Right lobe of liver (tissue), 6 donors: ENCODE data around the gene CORO7. TPM values are rescaled to one million over a fixed set of nuclear protein-coding genes. Genes with fewer than 3 reads are reported as not detected.
A peak's percentile ranks its signal among the peaks of the same experiment; 100 is the strongest.

ENCODE experiments used
- ATAC-seq, 4 donors: fragments of 200-7000 bp; cut with Tn5 transposase; one replicate each; pipeline ENCODE4 v1.9.1; 2020; ENCODE audit warnings: mild to moderate bottlenecking in 4 of 4, moderate library complexity in 4 of 4
- DNase-seq, 3 donors: peaks; one replicate each; pipeline ENCODE4 v3.0.0-alpha.2; 2020
- H3K27ac ChIP-seq, 3 donors: fragments of 200-600 bp; one replicate each; pipeline ENCODE4 v1.8.0; 2022
- H3K27me3 ChIP-seq, 2 donors: fragments of 200-600 bp; one replicate each; pipeline ENCODE4 v1.8.0; 2022
- H3K36me3 ChIP-seq, 4 donors: fragments of 200-600 bp; sonication (generic) in 1 of 4; one replicate each; pipeline versions ENCODE4 v1.5.1 to v1.8.0; 2017 to 2022; ENCODE audit warnings: control low read depth in 1 of 4
- H3K4me1 ChIP-seq, 4 donors: fragments of 200-600 bp; sonication (generic) in 1 of 4; one replicate each; pipeline versions ENCODE4 v1.5.1 to v1.8.0; 2017 to 2022; ENCODE audit warnings: control low read depth in 1 of 4
- H3K4me3 ChIP-seq, 3 donors: fragments of 200-600 bp; one replicate each; pipeline ENCODE4 v1.8.0; 2022
- H3K9me3 ChIP-seq, 4 donors: fragments of 200-600 bp; sonication (generic) in 1 of 4; one replicate each; pipeline versions ENCODE4 v1.5.1 to v1.8.0; 2017 to 2022; ENCODE audit warnings: control low read depth in 1 of 4
- POLR2A ChIP-seq: fragments of 450-650 bp; IDR thresholded peaks from one replicate; pipeline ENCODE4 v1.6.1; 2017; ENCODE audit warnings: antibody characterized with exemption, mild to moderate bottlenecking
- WGBS: methylation state at CpG from one replicate; pipeline ENCODE4 v1.1.6; 2018; ENCODE audit warnings: low coverage, low lambda C conversion rate; ENCODE audit not compliant: insufficient coverage; ENCODE audit errors: missing lambda C conversion rate; 5-methylcytosine and 5-hydroxymethylcytosine counted together
- intact Hi-C, 2 donors: fragments of 100-400 bp; cut with DNase I; formaldehyde crosslinking; loops; one replicate each; pipeline versions ENCODE4 v1.11.2 to v1.14.1; 2022
- total RNA-seq, 6 experiments: library from RNA; depleted of rRNA in 2 of 6; stranded (reverse); fragments of >200 nt in 2 of 6; fragmentation: NEBNext Ultra II Directional in 3 of 6; extraction: Animal tissue kit (Norgen Biotek cat#: 25700) in 3 of 6; gene quantifications; one replicate each; pipeline versions ENCODE4 v1.1.0 to v1.2.4, GENCODE V29; 2016 to 2023
- TF ChIP-seq, protein P1 (sequence below), 4 donors: fragments of 200-600 bp in 3 of 4; fragments of 450-650 bp in 1 of 4; IDR thresholded peaks; one replicate each; pipeline versions ENCODE4 v1.5.1 to v1.8.0; 2016 to 2022; ENCODE audit warnings: antibody characterized with exemption in 4 of 4, mild to moderate bottlenecking in 2 of 4
- donor health status: DM: no; HTN: yes; CAD: no.
- donor health status: DM: no; HTN: no; CAD: no.
- donor health status: DM: no; HTN: no; CAD: no.
- donor health status: DM: no; HTN: yes; CAD: no.
- donor health status: DM: no; HTN: yes; CAD: no.

Gene CORO7
- total RNA-seq, 6 experiments from 2014 or later: 7.8 to 22.9 (median 13.3) TPM

DNA sequence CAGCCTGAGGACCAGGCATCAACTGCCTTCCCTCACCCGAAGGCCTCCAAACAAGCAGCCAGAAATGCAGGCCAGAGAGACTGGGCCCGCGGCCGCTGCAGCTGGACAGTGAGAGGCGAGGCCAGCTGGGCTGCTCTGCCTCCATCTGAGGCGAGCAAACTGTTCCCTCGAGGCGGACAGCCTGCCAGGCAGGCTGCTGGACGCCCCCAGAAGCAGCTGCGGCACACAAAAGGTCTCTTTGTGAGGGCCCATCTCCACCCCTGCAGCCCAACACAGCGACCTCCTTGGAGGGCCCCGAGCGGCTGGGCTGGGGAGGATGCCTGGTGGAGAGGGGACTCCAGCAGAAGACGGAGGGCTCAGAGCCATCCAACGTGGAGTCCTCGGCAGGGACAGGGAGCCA, 4.7 kb downstream of the CORO7 start:
- peaks cover 0 to 14% (median 0%) of the 10 kb centered on the region in 4 donors for H3K36me3 ChIP-seq
- WGBS: 80% methylated on average over 1 of the region's 16 CpGs
- ATAC-seq: no peak
- TF ChIP-seq POLR2A: no peak
- TF ChIP-seq, protein P1, sequence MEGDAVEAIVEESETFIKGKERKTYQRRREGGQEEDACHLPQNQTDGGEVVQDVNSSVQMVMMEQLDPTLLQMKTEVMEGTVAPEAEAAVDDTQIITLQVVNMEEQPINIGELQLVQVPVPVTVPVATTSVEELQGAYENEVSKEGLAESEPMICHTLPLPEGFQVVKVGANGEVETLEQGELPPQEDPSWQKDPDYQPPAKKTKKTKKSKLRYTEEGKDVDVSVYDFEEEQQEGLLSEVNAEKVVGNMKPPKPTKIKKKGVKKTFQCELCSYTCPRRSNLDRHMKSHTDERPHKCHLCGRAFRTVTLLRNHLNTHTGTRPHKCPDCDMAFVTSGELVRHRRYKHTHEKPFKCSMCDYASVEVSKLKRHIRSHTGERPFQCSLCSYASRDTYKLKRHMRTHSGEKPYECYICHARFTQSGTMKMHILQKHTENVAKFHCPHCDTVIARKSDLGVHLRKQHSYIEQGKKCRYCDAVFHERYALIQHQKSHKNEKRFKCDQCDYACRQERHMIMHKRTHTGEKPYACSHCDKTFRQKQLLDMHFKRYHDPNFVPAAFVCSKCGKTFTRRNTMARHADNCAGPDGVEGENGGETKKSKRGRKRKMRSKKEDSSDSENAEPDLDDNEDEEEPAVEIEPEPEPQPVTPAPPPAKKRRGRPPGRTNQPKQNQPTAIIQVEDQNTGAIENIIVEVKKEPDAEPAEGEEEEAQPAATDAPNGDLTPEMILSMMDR (IDR thresholded peaks at IDR 0.05): no peak
- H3K4me1 ChIP-seq: no peaks in the 10 kb centered on the region
- intact Hi-C loops: no loop called here
- no peaks in the 10 kb centered on the region for H3K9me3 ChIP-seq
- H3K4me3 ChIP-seq: no peak overlapping the region
- H3K27ac ChIP-seq: no peak overlapping the region
- H3K27me3 ChIP-seq: no peaks in the 10 kb centered on the region
- DNase-seq: no peak

DNA sequence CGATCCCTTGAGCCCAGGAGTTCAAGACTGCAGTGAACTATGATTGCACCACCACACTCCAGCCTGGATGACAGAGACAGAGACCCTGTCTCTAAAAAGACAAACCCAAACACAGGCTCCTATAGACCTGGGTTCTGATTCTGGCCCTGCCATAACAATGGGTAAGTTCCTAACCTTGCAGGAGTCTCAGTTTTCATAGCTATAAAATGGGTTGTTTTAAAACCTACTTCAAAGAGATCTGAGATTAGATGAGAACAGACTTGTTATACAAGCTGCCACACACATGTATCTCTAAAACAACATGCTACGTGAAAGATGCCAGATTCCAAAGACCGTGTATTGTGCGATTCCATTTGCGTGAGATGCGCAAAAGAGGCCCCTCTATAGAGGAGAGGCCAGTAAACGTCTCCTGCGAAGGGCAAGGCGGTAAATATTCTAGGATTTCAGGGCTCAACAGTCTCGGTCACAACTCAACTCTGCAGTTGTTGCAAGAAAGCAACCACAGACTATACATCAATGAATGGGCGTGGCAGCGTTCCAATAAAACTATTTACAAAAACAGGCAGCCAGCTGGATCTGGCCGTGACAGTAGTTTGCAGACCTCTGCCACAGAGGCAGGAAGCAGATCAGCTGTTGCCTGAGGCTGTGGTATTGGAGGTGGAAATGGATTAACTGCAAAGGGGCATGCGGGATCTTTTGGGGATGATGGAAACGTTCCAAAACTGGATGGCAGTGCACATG, 5.9 kb downstream of the CORO7 start:
- Histone ChIP-seq H3K27ac (no peak overlapping the region), H3K4me3 (no peak overlapping the region), H3K9me3 (no peaks in the 10 kb centered on the region), H3K27me3 (no peaks in the 10 kb centered on the region), H3K4me1 (no peaks in the 10 kb centered on the region), H3K36me3 (peaks cover 0 to 19% (median 0%) of the 10 kb centered on the region in 4 donors)
- 65% methylated on average over 15 of the region's 15 CpGs for WGBS
- DNase-seq (no peak), ATAC-seq (peak; percentile 18 to 31 (median 30))
- intact Hi-C loops: no loop called here
- no peak for TF ChIP-seq POLR2A
- TF ChIP-seq, protein P1 (IDR thresholded peaks at IDR 0.05): no peak

DNA sequence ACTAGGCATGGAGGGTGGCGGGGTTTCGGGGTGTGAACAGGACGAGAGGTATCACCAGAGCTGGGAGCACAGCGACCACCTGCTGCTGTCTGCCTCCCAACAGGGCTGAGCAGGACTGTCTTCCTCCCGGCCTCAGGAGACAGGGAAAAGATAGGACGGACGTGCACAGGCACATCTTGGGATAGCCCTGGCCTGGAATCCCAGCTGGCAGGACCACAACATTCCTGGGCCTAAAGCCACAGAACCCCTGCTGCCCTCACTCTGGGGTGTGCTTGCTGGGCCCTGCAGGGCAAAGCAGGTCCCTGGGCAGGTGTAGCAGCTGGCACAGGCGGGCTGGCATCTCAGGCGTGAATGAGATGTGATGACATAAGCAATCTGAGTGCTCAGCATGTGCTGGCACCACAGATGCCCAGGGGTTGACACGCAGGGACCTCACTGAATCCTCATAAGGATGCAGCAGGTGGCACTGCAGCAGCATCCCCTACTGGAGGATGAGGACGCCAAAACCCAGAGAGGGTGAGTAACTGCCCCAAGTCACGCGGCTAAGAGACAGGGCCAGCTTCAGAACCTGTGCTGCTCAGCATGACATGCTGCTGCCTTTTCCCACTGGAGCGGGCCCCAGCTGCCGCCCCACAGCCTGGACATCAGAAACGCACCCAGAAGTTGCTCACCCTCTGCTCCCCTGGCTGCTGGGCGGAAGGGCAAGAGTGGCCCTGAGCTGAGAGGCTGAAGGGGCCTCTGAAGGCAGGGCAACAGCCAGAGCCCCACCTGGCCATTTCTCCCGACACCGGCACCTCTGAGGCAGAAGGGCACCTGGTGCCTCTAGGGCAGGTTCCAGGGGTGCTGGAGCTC, 7.1 kb downstream of the CORO7 start:
- Histone ChIP-seq H3K4me1 (no peaks in the 10 kb centered on the region), H3K9me3 (no peaks in the 10 kb centered on the region), H3K4me3 (no peak overlapping the region), H3K36me3 (peaks cover 0 to 19% (median 0%) of the 10 kb centered on the region in 4 donors), H3K27ac (no peak overlapping the region), H3K27me3 (no peaks in the 10 kb centered on the region)
- no peak for TF ChIP-seq POLR2A
- TF ChIP-seq, protein P1 (IDR thresholded peaks at IDR 0.05): no peak
- DNase-seq: no peak
- no peak for ATAC-seq
- intact Hi-C loops: loop anchor here in 1 of 2 donors (10.0 kb wide), 1 partner anchor 125 kb away; no protein-coding TSS in a partner anchor
- 100% methylated on average over 2 of the region's 19 CpGs for WGBS

DNA sequence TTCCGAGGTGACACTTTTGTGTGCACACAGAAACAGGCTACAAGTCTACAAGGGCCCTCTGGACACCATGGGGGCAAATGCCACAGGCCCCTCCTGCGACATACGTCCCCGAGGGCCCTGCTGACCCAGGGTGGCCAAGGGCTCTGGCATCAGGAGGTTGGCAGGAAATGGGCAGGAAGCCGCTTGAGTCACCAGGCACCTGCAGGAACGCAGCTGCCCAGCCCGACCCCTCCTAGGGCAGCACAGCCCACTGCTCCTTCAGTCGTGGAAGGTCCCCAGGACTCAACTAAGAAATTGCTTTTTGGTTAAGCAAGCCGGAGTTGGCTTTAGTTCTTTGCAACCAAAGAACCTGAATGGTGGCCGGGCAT, 8.1 kb downstream of the CORO7 start:
- peaks cover 0 to 19% (median 0%) of the 10 kb centered on the region in 4 donors for H3K36me3 ChIP-seq
- no peaks in the 10 kb centered on the region for H3K9me3 ChIP-seq
- H3K27ac ChIP-seq: no peak overlapping the region
- ATAC-seq (no peak), DNase-seq (no peak)
- WGBS: 60% methylated on average over 1 of the region's 10 CpGs
- H3K4me1 ChIP-seq: no peaks in the 10 kb centered on the region
- TF ChIP-seq, protein P1 (IDR thresholded peaks at IDR 0.05): no peak
- no peak for TF ChIP-seq POLR2A
- no peaks in the 10 kb centered on the region for H3K27me3 ChIP-seq
- intact Hi-C loops: loop anchor here in 1 of 2 donors (10.0 kb wide), 1 partner anchor 124 kb away; no protein-coding TSS in a partner anchor
- no peak overlapping the region for H3K4me3 ChIP-seq
